ENCODE data around the gene ERLIN1. TPM values are rescaled to one million over a fixed set of nuclear protein-coding genes. Genes with fewer than 3 reads are reported as not detected.

Gene ERLIN1
- total RNA-seq, 5 donors from 2014 or later (not counting 1 experiment from before 2014, with no cell fraction given): 4.1 to 11.6 (median 8.9) TPM

- 100% methylated on average over 1 of the region's 2 CpGs for WGBS (ENCODE audit: insufficient coverage)
- Mint-ChIP-seq H3K27ac (no peak overlapping the region), H3K4me1 (peaks cover 6 to 18% (median 9%) of the 10 kb centered on the region in 3 donors), H3K36me3 (no peaks in the 10 kb centered on the region), H3K27me3 (peaks cover 20 to 25% of the 10 kb centered on the region in 2 donors), H3K4me3 (no peak overlapping the region), H3K9me3 (peaks cover 0 to 4% (median 0%) of the 10 kb centered on the region in 3 donors)
- Histone ChIP-seq H3K27me3 (replicated peaks in 1 of 2; ENCODE audit: control insufficient read depth in 2 of 2, extremely low read depth in 1 of 2, insufficient read depth in 2 of 2, low read length in 1 of 2) (peaks cover 2 to 17% of the 10 kb centered on the region in 2 experiments), H3K9me3 (no peaks in the 10 kb centered on the region), H3K4me3 (ENCODE audit: control insufficient read depth in 1 of 2, extremely low read depth in 1 of 2, low read length in 1 of 2) (no peak overlapping the region), H3K4me1 (ENCODE audit: control insufficient read depth in 1 of 2, extremely low read depth in 1 of 2, insufficient read depth in 2 of 2, low read length in 2 of 2) (no peaks in the 10 kb centered on the region), H3K27ac (ENCODE audit: low read length) (no peak overlapping the region), H3K36me3 (ENCODE audit: control insufficient read depth in 2 of 2, extremely low read depth in 1 of 2, insufficient read depth in 1 of 2, low read length in 1 of 2) (no peaks in the 10 kb centered on the region)
- DNase-seq (no peak), ATAC-seq (replicated peaks in 1 of 4) (no peak)
- ChIA-PET CTCF (no interaction called here), POLR2A (interaction anchor here in 1 of 2 donors (0.6 kb wide), 1 partner anchor 39 kb away, joined by 3 read pairs; no protein-coding TSS in a partner anchor)
Observed at GRCh38 chr10:100120550-100120949, 65.3 kb downstream of the ERLIN1 start.

GRCh38 chr10:100119726-100120125, 66.1 kb downstream of the ERLIN1 start:
- POLR2A ChIA-PET: no interaction called here
- peaks cover 24 to 27% of the 10 kb centered on the region in 2 donors for H3K27me3 Mint-ChIP-seq
- WGBS (ENCODE audit: insufficient coverage): no CpG with 5 or more reads among the region's 4 CpGs

GRCh38 chr10:100114976-100115770, 70.7 kb downstream of the ERLIN1 start:
- ChIA-PET CTCF (interaction anchor here in 1 of 2 donors (0.7 kb wide), 1 partner anchor 21 kb away, joined by 5 read pairs; no protein-coding TSS in a partner anchor), POLR2A (no interaction called here)
- no peak overlapping the region for H3K4me3 Mint-ChIP-seq
- Histone ChIP-seq H3K27me3 (replicated peaks in 1 of 2; ENCODE audit: control insufficient read depth in 2 of 2, extremely low read depth in 1 of 2, insufficient read depth in 2 of 2, low read length in 1 of 2) (peaks cover 2 to 21% of the 10 kb centered on the region in 2 experiments), H3K9me3 (no peaks in the 10 kb centered on the region), H3K27ac (ENCODE audit: low read length) (no peak overlapping the region), H3K4me3 (ENCODE audit: control insufficient read depth in 1 of 2, extremely low read depth in 1 of 2, low read length in 1 of 2) (no peak overlapping the region), H3K4me1 (ENCODE audit: control insufficient read depth in 1 of 2, extremely low read depth in 1 of 2, insufficient read depth in 2 of 2, low read length in 2 of 2) (no peaks in the 10 kb centered on the region), H3K36me3 (ENCODE audit: control insufficient read depth in 2 of 2, extremely low read depth in 1 of 2, insufficient read depth in 1 of 2, low read length in 1 of 2) (no peaks in the 10 kb centered on the region)
- DNase-seq (no peak), ATAC-seq (replicated peaks in 1 of 4) (no peak)
- H3K27ac Mint-ChIP-seq: no peak overlapping the region
- H3K4me1 Mint-ChIP-seq: peaks cover 0 to 4% (median 0%) of the 10 kb centered on the region in 3 donors
- H3K27me3 Mint-ChIP-seq: peaks cover 30 to 32% of the 10 kb centered on the region in 2 donors
- 35% methylated on average over 28 of the region's 51 CpGs for WGBS (ENCODE audit: insufficient coverage)
- peaks cover 0 to 4% (median 0%) of the 10 kb centered on the region in 3 donors for H3K9me3 Mint-ChIP-seq
- no peaks in the 10 kb centered on the region for H3K36me3 Mint-ChIP-seq

More at GRCh38 chr10:100119726-100120125, 66.1 kb downstream of the ERLIN1 start:
- peaks cover 7 to 18% (median 9%) of the 10 kb centered on the region in 3 donors for H3K4me1 Mint-ChIP-seq
- no peak overlapping the region for H3K4me3 Mint-ChIP-seq
- no peak overlapping the region for H3K27ac Mint-ChIP-seq
- H3K36me3 Mint-ChIP-seq: no peaks in the 10 kb centered on the region
- CTCF ChIA-PET: no interaction called here
- peaks cover 0 to 4% (median 0%) of the 10 kb centered on the region in 3 donors for H3K9me3 Mint-ChIP-seq
- DNase-seq: no peak
- no peak overlapping the region for H3K4me3 ChIP-seq (ENCODE audit: control insufficient read depth in 1 of 2, extremely low read depth in 1 of 2, low read length in 1 of 2)
- no peaks in the 10 kb centered on the region for H3K4me1 ChIP-seq (ENCODE audit: control insufficient read depth in 1 of 2, extremely low read depth in 1 of 2, insufficient read depth in 2 of 2, low read length in 2 of 2)
- no peaks in the 10 kb centered on the region for H3K9me3 ChIP-seq
- H3K27ac ChIP-seq (ENCODE audit: low read length): no peak overlapping the region
- ATAC-seq (replicated peaks in 1 of 4): no peak
- peaks cover 2 to 20% of the 10 kb centered on the region in 2 experiments for H3K27me3 ChIP-seq (replicated peaks in 1 of 2; ENCODE audit: control insufficient read depth in 2 of 2, extremely low read depth in 1 of 2, insufficient read depth in 2 of 2, low read length in 1 of 2)
- H3K36me3 ChIP-seq (ENCODE audit: control insufficient read depth in 2 of 2, extremely low read depth in 1 of 2, insufficient read depth in 1 of 2, low read length in 1 of 2): no peaks in the 10 kb centered on the region

- H3K9me3 Mint-ChIP-seq: peaks cover 0 to 4% (median 0%) of the 10 kb centered on the region in 3 donors
- DNase-seq: no peak
- no peak for ATAC-seq (replicated peaks in 1 of 4)
- ChIA-PET CTCF (interaction anchor here in 1 of 2 donors (0.7 kb wide), 1 partner anchor 22 kb away, joined by 5 read pairs; no protein-coding TSS in a partner anchor), POLR2A (no interaction called here)
- peaks cover 30 to 32% of the 10 kb centered on the region in 2 donors for H3K27me3 Mint-ChIP-seq
- Histone ChIP-seq H3K27ac (ENCODE audit: low read length) (no peak overlapping the region), H3K4me1 (ENCODE audit: control insufficient read depth in 1 of 2, extremely low read depth in 1 of 2, insufficient read depth in 2 of 2, low read length in 2 of 2) (no peaks in the 10 kb centered on the region), H3K27me3 (replicated peaks in 1 of 2; ENCODE audit: control insufficient read depth in 2 of 2, extremely low read depth in 1 of 2, insufficient read depth in 2 of 2, low read length in 1 of 2) (peaks cover 2 to 21% of the 10 kb centered on the region in 2 experiments), H3K4me3 (ENCODE audit: control insufficient read depth in 1 of 2, extremely low read depth in 1 of 2, low read length in 1 of 2) (no peak overlapping the region), H3K36me3 (ENCODE audit: control insufficient read depth in 2 of 2, extremely low read depth in 1 of 2, insufficient read depth in 1 of 2, low read length in 1 of 2) (no peaks in the 10 kb centered on the region), H3K9me3 (no peaks in the 10 kb centered on the region)
- H3K36me3 Mint-ChIP-seq: no peaks in the 10 kb centered on the region
- no peak overlapping the region for H3K27ac Mint-ChIP-seq
- no peak overlapping the region for H3K4me3 Mint-ChIP-seq
- whole genome bisulfite sequencing (ENCODE audit: insufficient coverage): 93% methylated on average over 12 of the region's 13 CpGs
- peaks cover 0 to 4% (median 0%) of the 10 kb centered on the region in 3 donors for H3K4me1 Mint-ChIP-seq
Observed at GRCh38 chr10:100114460-100114859, 71.4 kb downstream of the ERLIN1 start.

- Histone ChIP-seq H3K27me3 (replicated peaks in 1 of 2; ENCODE audit: control insufficient read depth in 2 of 2, extremely low read depth in 1 of 2, insufficient read depth in 2 of 2, low read length in 1 of 2) (peaks cover 0 to 14% of the 10 kb centered on the region in 2 experiments), H3K27ac (ENCODE audit: low read length) (no peak overlapping the region)
- no CpG with 5 or more reads among the region's 3 CpGs for WGBS (ENCODE audit: insufficient coverage)
Observed at GRCh38 chr10:100109670-100110069, 76.2 kb downstream of the ERLIN1 start.

GRCh38 chr10:100106865-100107264, 79.0 kb downstream of the ERLIN1 start:
- H3K4me1 Mint-ChIP-seq: no peaks in the 10 kb centered on the region
- no peaks in the 10 kb centered on the region for H3K36me3 Mint-ChIP-seq
- CTCF ChIA-PET: no interaction called here
- DNase-seq (no peak), ATAC-seq (replicated peaks in 1 of 4) (no peak)
- POLR2A ChIA-PET: no interaction called here
- H3K9me3 ChIP-seq: no peaks in the 10 kb centered on the region
- no peak overlapping the region for H3K4me3 Mint-ChIP-seq
- H3K27me3 Mint-ChIP-seq: peaks cover 17 to 29% of the 10 kb centered on the region in 2 donors
- no peak overlapping the region for H3K27ac ChIP-seq (ENCODE audit: low read length)
- H3K4me1 ChIP-seq (ENCODE audit: control insufficient read depth in 1 of 2, extremely low read depth in 1 of 2, insufficient read depth in 2 of 2, low read length in 2 of 2): no peaks in the 10 kb centered on the region
- H3K27ac Mint-ChIP-seq: no peak overlapping the region
- 96% methylated on average over 3 of the region's 11 CpGs for WGBS (ENCODE audit: insufficient coverage)
- H3K9me3 Mint-ChIP-seq: peaks cover 0 to 4% (median 3%) of the 10 kb centered on the region in 3 donors
- no peaks in the 10 kb centered on the region for H3K36me3 ChIP-seq (ENCODE audit: control insufficient read depth in 2 of 2, extremely low read depth in 1 of 2, insufficient read depth in 1 of 2, low read length in 1 of 2)
- H3K27me3 ChIP-seq (replicated peaks in 1 of 2; ENCODE audit: control insufficient read depth in 2 of 2, extremely low read depth in 1 of 2, insufficient read depth in 2 of 2, low read length in 1 of 2): peaks cover 0 to 11% of the 10 kb centered on the region in 2 experiments
- H3K4me3 ChIP-seq (ENCODE audit: control insufficient read depth in 1 of 2, extremely low read depth in 1 of 2, low read length in 1 of 2): no peak overlapping the region

More at GRCh38 chr10:100109670-100110069, 76.2 kb downstream of the ERLIN1 start:
- no peak overlapping the region for H3K4me3 Mint-ChIP-seq
- H3K4me1 ChIP-seq (ENCODE audit: control insufficient read depth in 1 of 2, extremely low read depth in 1 of 2, insufficient read depth in 2 of 2, low read length in 2 of 2): no peaks in the 10 kb centered on the region
- POLR2A ChIA-PET: no interaction called here
- no peaks in the 10 kb centered on the region for H3K36me3 ChIP-seq (ENCODE audit: control insufficient read depth in 2 of 2, extremely low read depth in 1 of 2, insufficient read depth in 1 of 2, low read length in 1 of 2)
- DNase-seq: no peak
- CTCF ChIA-PET: no interaction called here
- peaks cover 16 to 25% of the 10 kb centered on the region in 2 donors for H3K27me3 Mint-ChIP-seq
- H3K4me1 Mint-ChIP-seq: peaks cover 0 to 2% (median 0%) of the 10 kb centered on the region in 3 donors
- no peak overlapping the region for H3K4me3 ChIP-seq (ENCODE audit: control insufficient read depth in 1 of 2, extremely low read depth in 1 of 2, low read length in 1 of 2)
- ATAC-seq (replicated peaks in 1 of 4): no peak
- no peaks in the 10 kb centered on the region for H3K36me3 Mint-ChIP-seq
- no peak overlapping the region for H3K27ac Mint-ChIP-seq
- H3K9me3 Mint-ChIP-seq: no peaks in the 10 kb centered on the region
- no peaks in the 10 kb centered on the region for H3K9me3 ChIP-seq

Measured in T-cell (primary cell).